Hepatocyte (in vitro differentiated cells): ENCODE measurements around the gene CACNA2D1. TPM values are rescaled to one million over a fixed set of nuclear protein-coding genes. Genes with fewer than 3 reads are reported as not detected.

Source experiments
- DNase-seq: peaks from one replicate; pipeline ENCODE4 v3.0.0-alpha.2; 2016; ENCODE audit warnings: low spot score
- H2AFZ ChIP-seq: fragments of 200-600 bp; sonication (generic); 2 replicates; pipeline ENCODE4 v1.6.0; 2016; ENCODE audit warnings: antibody characterized with exemption, mild to moderate bottlenecking
- H3K27ac ChIP-seq: fragments of 200-600 bp; sonication (generic); 2 replicates; pipeline ENCODE4 v1.5.1; 2016; ENCODE audit warnings: mild to moderate bottlenecking
- H3K27me3 ChIP-seq: fragments of 200-600 bp; sonication (generic); 2 replicates; pipeline ENCODE4 v1.6.1; 2016
- H3K36me3 ChIP-seq: fragments of 200-600 bp; sonication (generic); replicated peaks from 2 replicates; pipeline ENCODE4 v1.5.1; 2016; ENCODE audit warnings: low read depth; ENCODE audit not compliant: insufficient read depth
- H3K4me1 ChIP-seq: fragments of 200-600 bp; sonication (generic); 2 replicates; pipeline ENCODE4 v1.5.1; 2016; ENCODE audit warnings: mild to moderate bottlenecking, moderate library complexity; ENCODE audit not compliant: insufficient read depth
- H3K4me2 ChIP-seq: fragments of 200-600 bp; sonication (generic); 2 replicates; pipeline ENCODE4 v1.6.0; 2016
- H3K4me3 ChIP-seq: fragments of 200-600 bp; sonication (generic); 2 replicates; pipeline ENCODE4 v1.5.1; 2016; ENCODE audit warnings: mild to moderate bottlenecking
- H3K79me2 ChIP-seq: fragments of 200-600 bp; sonication (generic); 2 replicates; pipeline ENCODE4 v1.6.0; 2017; ENCODE audit warnings: mild to moderate bottlenecking
- H3K9me2 ChIP-seq: fragments of 200-600 bp; sonication (generic); replicated peaks from 2 replicates; pipeline ENCODE4 v1.6.0; 2017; ENCODE audit warnings: mild to moderate bottlenecking; ENCODE audit not compliant: insufficient read depth
- H3K9me3 ChIP-seq: fragments of 200-600 bp; sonication (generic); 2 replicates; pipeline ENCODE4 v1.5.1; 2016; ENCODE audit warnings: low read depth, mild to moderate bottlenecking
- H4K20me1 ChIP-seq: fragments of 200-600 bp; sonication (generic); 2 replicates; pipeline ENCODE4 v1.6.0; 2016; ENCODE audit warnings: mild to moderate bottlenecking; ENCODE audit not compliant: insufficient read depth, poor library complexity, severe bottlenecking
- CTCF ChIP-seq: fragments of 200-600 bp; sonication (generic); IDR thresholded peaks from 2 replicates; pipeline ENCODE4 v1.5.1; 2016; ENCODE audit warnings: antibody characterized with exemption, mild to moderate bottlenecking; ENCODE audit not compliant: poor library complexity
- EZH2 ChIP-seq: fragments of 200-600 bp; sonication (generic); IDR thresholded peaks from 2 replicates; pipeline ENCODE4 v1.6.1; 2016; ENCODE audit warnings: antibody characterized with exemption, mild to moderate bottlenecking, borderline replicate concordance
- EZH2phosphoT487 ChIP-seq: fragments of 200-600 bp; sonication (generic); IDR thresholded peaks from one replicate; pipeline ENCODE4 v1.6.1; 2018; ENCODE audit warnings: antibody characterized with exemption, mild to moderate bottlenecking, low read depth, moderate library complexity; ENCODE audit not compliant: unreplicated experiment, severe bottlenecking
- WGBS: methylation state at CpG from one replicate; pipeline ENCODE4 v1.1.6; 2016; ENCODE audit warnings: low lambda C conversion rate; ENCODE audit errors: missing lambda C conversion rate; 5-methylcytosine and 5-hydroxymethylcytosine counted together
- polyA plus RNA-seq: library from polyadenylated mRNA; unstranded; fragments of >200 nt; fragmentation: Nextera tagmentation; extraction: Ambion mirVana; gene quantifications from 2 replicates; pipeline ENCODE4 v1.2.1, GENCODE V29; 2016
- total RNA-seq: library from RNA; depleted of rRNA; stranded (reverse); fragments of >200 nt; gene quantifications from 2 replicates; pipeline ENCODE4 v1.2.3, GENCODE V29; 2014

CACNA2D1 gene
- total and polyA plus RNA-seq, 2 experiments from 2014 or later = 3.1 to 18.9 TPM

GRCh38 chr7:81993186-81993585, 450.4 kb downstream of the CACNA2D1 start:
- H3K9me3 ChIP-seq = no peaks in the 10 kb centered on the region
- no peak overlapping the region for H3K4me3 ChIP-seq
- H2AFZ ChIP-seq = no peak overlapping the region
- H3K9me2 ChIP-seq = no peaks in the 10 kb centered on the region
- TF ChIP-seq CTCF (no peak), EZH2phosphoT487 (no peak), EZH2 (no peak)
- H3K27me3 ChIP-seq = no peaks in the 10 kb centered on the region
- no peaks in the 10 kb centered on the region for H3K4me1 ChIP-seq
- H3K36me3 ChIP-seq = no peaks in the 10 kb centered on the region
- no peak for DNase-seq
- no peaks in the 10 kb centered on the region for H3K79me2 ChIP-seq
- no peaks in the 10 kb centered on the region for H4K20me1 ChIP-seq
- H3K4me2 ChIP-seq = no peak overlapping the region
- H3K27ac ChIP-seq = no peak overlapping the region

- 84% methylated on average over 2 of the region's 2 CpGs for WGBS
- Histone ChIP-seq H3K27me3 (no peaks in the 10 kb centered on the region), H3K4me3 (no peak overlapping the region), H3K36me3 (no peaks in the 10 kb centered on the region), H3K9me3 (no peaks in the 10 kb centered on the region), H3K9me2 (no peaks in the 10 kb centered on the region), H3K4me1 (no peaks in the 10 kb centered on the region), H2AFZ (no peak overlapping the region), H4K20me1 (no peaks in the 10 kb centered on the region), H3K27ac (no peak overlapping the region), H3K4me2 (no peak overlapping the region), H3K79me2 (no peaks in the 10 kb centered on the region)
- TF ChIP-seq EZH2phosphoT487 (no peak), CTCF (no peak), EZH2 (no peak)
- no peak for DNase-seq
Measured at GRCh38 chr7:81990395-81990794, 453.2 kb downstream of the CACNA2D1 start.

- no peak overlapping the region for H2AFZ ChIP-seq
- H3K4me2 ChIP-seq = no peak overlapping the region
- TF ChIP-seq EZH2phosphoT487 = no peak
- no peaks in the 10 kb centered on the region for H3K9me2 ChIP-seq
- no peaks in the 10 kb centered on the region for H3K27me3 ChIP-seq
- H3K79me2 ChIP-seq = no peaks in the 10 kb centered on the region
- H3K4me1 ChIP-seq = no peaks in the 10 kb centered on the region
- DNase-seq = no peak
- H3K4me3 ChIP-seq = no peak overlapping the region
- H4K20me1 ChIP-seq = no peaks in the 10 kb centered on the region
- WGBS = 88% methylated on average over 3 of the region's 3 CpGs
- no peak overlapping the region for H3K27ac ChIP-seq
- no peaks in the 10 kb centered on the region for H3K36me3 ChIP-seq
- H3K9me3 ChIP-seq = no peaks in the 10 kb centered on the region
Measured at GRCh38 chr7:81986723-81987470, 456.7 kb downstream of the CACNA2D1 start.

GRCh38 chr7:81983406-81983805, 460.2 kb downstream of the CACNA2D1 start:
- no peaks in the 10 kb centered on the region for H3K9me2 ChIP-seq
- H2AFZ ChIP-seq = no peak overlapping the region
- no peaks in the 10 kb centered on the region for H3K9me3 ChIP-seq
- H3K4me2 ChIP-seq = no peak overlapping the region
- H3K27ac ChIP-seq = no peak overlapping the region
- DNase-seq = no peak
- H3K36me3 ChIP-seq = no peaks in the 10 kb centered on the region
- no peaks in the 10 kb centered on the region for H4K20me1 ChIP-seq
- H3K4me3 ChIP-seq = no peak overlapping the region
- WGBS = 88% methylated on average over 3 of the region's 3 CpGs
- H3K79me2 ChIP-seq = no peaks in the 10 kb centered on the region
- no peaks in the 10 kb centered on the region for H3K4me1 ChIP-seq
- no peaks in the 10 kb centered on the region for H3K27me3 ChIP-seq
- no peak for TF ChIP-seq EZH2
- no peak for TF ChIP-seq CTCF
- TF ChIP-seq EZH2phosphoT487 = no peak
